Stimulated activated effector memory CD8-positive, alpha-beta T cell treated with anti-CD3 and anti-CD28 coated beads, Interleukin-12 subunit alpha, Interleukin-12 subunit beta, amount 100 ng/mL, for 72 hours (primary cell): ENCODE measurements around the gene KRTAP5-8.
"Not testable (repeated sequence)": the region's sequence is repeated elsewhere in the genome, so short reads cannot be mapped to it uniquely, and the experiment has no call there.

Source experiments
- ATAC-seq: fragments of 150-1000 bp; cut with Tn5 transposase; 2 replicates; pipeline ENCODE4 v1.10.0; 2021
- DNase-seq, 2 donors: peaks; one replicate each; pipeline ENCODE4 v3.0.0; 2021 to 2022; ENCODE audit warnings: low spot score in 2 of 2
- H3K27ac Mint-ChIP-seq: one replicate; pipeline ENCODE4 v1.8.0; 2022; ENCODE audit warnings: mild to moderate bottlenecking, mixed read lengths
- H3K36me3 Mint-ChIP-seq: one replicate; pipeline ENCODE4 v1.8.0; 2022; ENCODE audit warnings: mild to moderate bottlenecking, mixed read lengths
- H3K4me1 Mint-ChIP-seq: one replicate; pipeline ENCODE4 v1.8.0; 2022; ENCODE audit warnings: mixed read lengths
- H3K4me3 Mint-ChIP-seq: one replicate; pipeline ENCODE4 v1.8.0; 2022; ENCODE audit warnings: mild to moderate bottlenecking, mixed read lengths
- H3K9me3 Mint-ChIP-seq: one replicate; pipeline ENCODE4 v1.8.0; 2022; ENCODE audit warnings: mixed read lengths

Gene KRTAP5-8

DNA sequence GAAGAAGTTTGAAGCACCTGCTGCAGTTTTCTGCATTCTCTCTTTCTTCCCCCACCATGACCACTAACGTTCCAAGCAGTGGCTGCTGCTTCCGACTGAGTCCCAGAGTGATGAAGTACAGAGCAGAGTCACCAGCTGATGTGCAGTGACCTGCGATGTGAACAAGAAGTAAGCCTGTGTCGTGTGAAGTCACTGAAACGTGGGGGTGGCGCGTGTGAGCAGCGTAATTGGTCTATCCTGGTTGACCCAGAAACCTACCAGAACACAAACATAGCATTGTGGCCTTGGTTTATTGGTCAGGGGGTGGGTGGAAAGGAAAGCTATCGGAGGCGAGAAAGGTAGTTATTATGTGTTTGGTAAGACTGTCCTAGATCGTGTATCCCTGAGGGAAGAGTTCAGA lies 7.2 kb upstream of the KRTAP5-8 start:
- Mint-ChIP-seq H3K36me3 (no peaks in the 10 kb centered on the region), H3K4me3 (no peak overlapping the region), H3K9me3 (no peaks in the 10 kb centered on the region), H3K4me1 (no peaks in the 10 kb centered on the region), H3K27ac (no peak overlapping the region)
- no peak for DNase-seq
- ATAC-seq, result peak; percentile 57

DNA sequence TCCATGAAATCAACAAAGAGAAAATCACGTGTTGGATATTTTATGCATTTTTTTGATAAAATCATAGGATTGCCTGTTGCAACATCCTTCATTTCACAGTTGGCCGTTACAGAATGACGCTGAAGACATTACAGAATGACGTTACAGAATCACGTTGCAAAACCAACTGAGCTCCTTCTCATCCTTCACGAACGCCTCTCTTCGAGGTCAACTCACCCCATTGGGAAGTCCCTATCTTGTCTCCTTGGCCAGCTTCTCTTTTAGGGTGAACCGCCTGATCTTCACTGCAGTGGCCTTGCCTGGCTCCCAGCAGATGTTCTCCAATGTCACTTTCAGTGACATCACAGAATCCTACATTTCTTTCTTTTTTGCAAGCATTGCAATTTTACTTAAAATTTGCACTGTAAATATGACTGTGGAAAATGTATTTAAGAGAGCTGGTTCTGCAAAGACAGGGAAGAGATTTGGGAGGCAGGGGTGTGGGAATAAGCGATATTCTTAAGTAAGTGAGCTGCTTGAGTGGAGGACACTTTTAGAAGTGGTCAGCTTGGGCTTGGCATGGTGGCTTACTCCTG lies 5.7 kb upstream of the KRTAP5-8 start:
- Mint-ChIP-seq H3K4me3 (no peak overlapping the region), H3K27ac (no peak overlapping the region), H3K9me3 (no peaks in the 10 kb centered on the region), H3K4me1 (no peaks in the 10 kb centered on the region), H3K36me3 (no peaks in the 10 kb centered on the region)
- DNase-seq (no peak), ATAC-seq (no peak)

GRCh38 chr11:71534711-71535608 lies 2.9 kb upstream of the KRTAP5-8 start:
- not testable (repeated sequence) for H3K4me3 Mint-ChIP-seq, ATAC-seq, H3K36me3 Mint-ChIP-seq, H3K27ac Mint-ChIP-seq, H3K4me1 Mint-ChIP-seq, DNase-seq, H3K9me3 Mint-ChIP-seq

DNA sequence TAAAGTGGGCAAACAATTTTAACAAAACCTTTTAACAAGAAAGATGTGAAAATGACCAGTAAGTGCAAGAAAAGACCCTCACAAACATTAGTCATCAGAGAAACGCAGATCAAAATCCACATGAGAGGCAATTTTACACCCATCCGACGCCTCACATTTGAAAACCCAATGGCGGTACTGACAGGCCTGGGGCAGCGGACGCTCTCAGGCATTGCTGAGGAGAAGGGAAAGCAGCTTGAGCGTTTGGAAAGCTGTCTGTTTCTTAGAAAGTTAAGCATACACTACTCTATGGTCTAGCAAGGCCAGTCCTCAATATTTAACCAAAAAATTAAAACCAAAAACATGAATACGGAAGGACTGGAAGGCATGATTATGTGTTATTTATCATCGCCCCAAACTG lies 2.0 kb upstream of the KRTAP5-8 start:
- H3K9me3 Mint-ChIP-seq, result no peaks in the 10 kb centered on the region
- no peak overlapping the region for H3K27ac Mint-ChIP-seq
- DNase-seq (no peak), ATAC-seq (no peak)
- no peak overlapping the region for H3K4me3 Mint-ChIP-seq
- no peaks in the 10 kb centered on the region for H3K4me1 Mint-ChIP-seq
- no peaks in the 10 kb centered on the region for H3K36me3 Mint-ChIP-seq

- ATAC-seq, result no peak
- no peak overlapping the region for H3K27ac Mint-ChIP-seq
- no peaks in the 10 kb centered on the region for H3K36me3 Mint-ChIP-seq
- H3K4me1 Mint-ChIP-seq, result no peaks in the 10 kb centered on the region
- DNase-seq, result no peak
- H3K4me3 Mint-ChIP-seq, result no peak overlapping the region
- no peaks in the 10 kb centered on the region for H3K9me3 Mint-ChIP-seq
Measured at GRCh38 chr11:71537537-71537936, 288 bp upstream of the KRTAP5-8 start.

DNA sequence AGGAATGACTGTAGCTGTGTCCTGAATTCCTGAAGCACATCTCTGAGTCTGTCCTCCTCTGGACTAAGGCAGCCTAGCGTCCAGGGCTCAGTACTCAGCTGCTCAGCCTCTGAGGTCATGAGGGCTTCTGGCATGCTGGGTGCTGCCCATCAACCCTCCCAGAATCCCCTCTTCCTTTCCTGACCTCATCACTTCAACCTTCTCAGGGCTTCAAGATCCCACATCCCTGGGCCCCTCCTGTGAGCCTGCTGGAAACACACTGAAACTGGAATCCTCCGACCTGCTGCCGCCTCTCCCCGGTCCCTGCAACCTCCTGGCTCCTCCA lies 803 bp downstream of the KRTAP5-8 start:
- Mint-ChIP-seq H3K4me3 (no peak overlapping the region), H3K4me1 (peaks cover 9% of the 10 kb centered on the region), H3K36me3 (no peaks in the 10 kb centered on the region), H3K27ac (no peak overlapping the region), H3K9me3 (no peaks in the 10 kb centered on the region)
- DNase-seq, result no peak
- ATAC-seq, result no peak

GRCh38 chr11:71539017-71539416 lies 1.2 kb downstream of the KRTAP5-8 start:
- peaks cover 11% of the 10 kb centered on the region for H3K4me1 Mint-ChIP-seq
- no peaks in the 10 kb centered on the region for H3K9me3 Mint-ChIP-seq
- no peak overlapping the region for H3K27ac Mint-ChIP-seq
- ATAC-seq (no peak), DNase-seq (no peak)
- no peaks in the 10 kb centered on the region for H3K36me3 Mint-ChIP-seq
- no peak overlapping the region for H3K4me3 Mint-ChIP-seq

DNA sequence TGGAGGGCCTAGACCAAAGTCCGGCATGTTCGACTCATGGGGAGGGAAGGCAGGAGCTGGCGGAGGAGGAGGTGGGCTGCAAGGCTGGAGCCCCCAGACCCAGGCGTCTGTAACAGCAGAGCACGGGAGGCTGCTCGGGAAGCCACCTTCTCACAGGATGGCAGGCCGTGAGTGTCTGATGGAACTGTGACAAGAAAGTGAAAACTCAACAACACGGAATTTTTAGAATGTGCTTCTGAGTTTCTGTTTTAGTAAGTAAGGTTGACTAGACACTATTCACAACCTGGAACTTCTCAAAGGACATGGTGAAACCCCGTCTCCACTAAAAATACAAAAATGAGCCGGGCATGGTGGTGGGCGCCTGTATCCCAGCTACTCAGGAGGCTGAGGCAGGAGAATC lies 2.1 kb downstream of the KRTAP5-8 start:
- not testable (repeated sequence) for H3K4me3 Mint-ChIP-seq, H3K36me3 Mint-ChIP-seq, DNase-seq, ATAC-seq, H3K27ac Mint-ChIP-seq, H3K9me3 Mint-ChIP-seq
- peaks cover 11% of the 10 kb centered on the region for H3K4me1 Mint-ChIP-seq

- H3K4me1 Mint-ChIP-seq, result peaks cover 11% of the 10 kb centered on the region
- not testable (repeated sequence) for H3K36me3 Mint-ChIP-seq, DNase-seq, H3K4me3 Mint-ChIP-seq, H3K27ac Mint-ChIP-seq, H3K9me3 Mint-ChIP-seq
- peak; percentile 50 for ATAC-seq
Measured at GRCh38 chr11:71540521-71541304, 2.9 kb downstream of the KRTAP5-8 start.

DNA sequence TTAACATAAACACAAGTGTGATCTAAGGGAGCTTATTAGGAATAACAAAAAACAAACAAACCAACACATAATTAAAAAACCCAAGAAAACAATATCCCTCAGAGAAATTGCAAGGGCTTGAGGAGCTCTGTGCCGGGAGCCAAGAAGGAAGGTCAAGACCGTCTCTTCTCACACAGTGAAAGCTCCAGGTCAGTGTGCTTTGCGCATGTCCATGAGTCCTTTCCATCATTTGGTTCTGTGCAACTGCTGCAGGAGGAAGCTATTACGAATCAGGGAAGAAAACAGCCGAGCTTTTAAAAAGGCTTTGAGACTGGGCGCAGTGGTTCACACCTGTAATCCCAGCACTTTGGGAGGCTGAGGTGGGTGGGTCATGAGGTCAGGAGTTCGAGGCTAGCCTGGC lies 4.6 kb downstream of the KRTAP5-8 start:
- Mint-ChIP-seq H3K36me3 (no peaks in the 10 kb centered on the region), H3K9me3 (no peaks in the 10 kb centered on the region), H3K4me1 (peaks cover 11% of the 10 kb centered on the region), H3K27ac (no peak overlapping the region), H3K4me3 (no peak overlapping the region)
- DNase-seq (no peak), ATAC-seq (no peak)

DNA sequence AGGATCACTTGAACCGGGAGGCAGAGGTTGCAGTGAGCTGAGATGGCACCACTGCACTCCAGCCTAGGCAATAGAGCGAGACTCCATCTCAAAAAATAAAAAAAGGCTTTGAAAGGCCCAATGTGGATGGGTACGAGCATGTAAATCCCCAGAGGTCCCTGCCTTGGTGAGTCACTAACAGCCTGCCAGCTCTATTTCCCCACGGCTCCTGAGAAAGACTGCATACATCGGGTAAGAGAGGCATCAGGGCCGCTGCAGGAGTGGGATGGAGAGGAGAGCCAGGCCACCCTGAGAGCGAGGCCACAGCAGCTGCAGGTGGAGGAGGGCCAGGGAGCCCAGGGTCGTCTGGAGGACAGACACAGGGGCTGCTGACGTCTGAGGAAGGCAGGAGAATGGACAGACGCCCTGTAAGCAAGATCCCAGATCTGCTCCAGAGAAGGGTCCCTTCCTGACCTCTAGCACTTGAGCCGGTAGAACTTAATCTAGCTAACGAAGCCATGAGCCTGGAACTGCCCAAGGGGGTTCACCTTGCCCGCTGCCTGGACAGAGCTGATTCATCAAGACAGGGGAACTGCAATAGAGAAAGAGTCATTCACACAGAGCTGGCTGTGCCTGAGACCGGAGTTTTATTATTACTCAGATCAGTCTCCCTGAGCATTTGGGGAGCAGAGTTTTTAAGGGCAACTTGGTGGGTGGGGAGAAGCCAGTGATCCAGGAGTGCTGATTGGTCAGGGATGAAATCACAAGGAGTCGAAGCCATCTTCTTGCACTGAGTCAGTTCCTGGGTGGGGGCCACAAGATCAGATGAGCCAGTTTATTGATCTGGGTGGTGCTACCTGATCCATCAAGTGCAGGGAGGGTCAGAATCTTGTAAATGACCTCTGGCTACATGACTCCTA lies 5.3 kb downstream of the KRTAP5-8 start:
- peak; percentile 76 for ATAC-seq
- peaks cover 11% of the 10 kb centered on the region for H3K4me1 Mint-ChIP-seq
- no peak overlapping the region for H3K27ac Mint-ChIP-seq
- H3K9me3 Mint-ChIP-seq, result no peaks in the 10 kb centered on the region
- H3K36me3 Mint-ChIP-seq, result no peaks in the 10 kb centered on the region
- H3K4me3 Mint-ChIP-seq, result no peak overlapping the region
- no peak for DNase-seq

DNA sequence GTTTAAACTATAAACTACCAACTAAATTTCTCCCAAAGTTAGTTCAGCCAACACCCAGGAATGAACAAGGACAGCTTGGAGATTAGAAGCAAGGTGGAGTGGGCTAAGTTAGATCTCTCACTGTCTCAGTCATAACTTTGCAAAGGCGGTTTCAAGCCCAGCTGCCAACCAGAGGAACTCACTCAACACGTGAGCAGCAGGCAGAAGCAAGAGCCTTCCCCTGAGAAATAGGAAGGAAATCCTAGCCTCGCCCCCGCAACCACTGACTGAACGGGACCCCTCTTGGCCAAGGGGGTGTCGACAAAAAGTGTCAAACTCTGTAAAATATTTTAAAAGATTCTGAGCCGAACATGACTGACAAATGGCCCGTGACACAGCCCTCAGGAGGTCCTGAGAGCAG lies 6.0 kb downstream of the KRTAP5-8 start:
- Mint-ChIP-seq H3K9me3 (no peaks in the 10 kb centered on the region), H3K4me1 (peaks cover 11% of the 10 kb centered on the region), H3K36me3 (no peaks in the 10 kb centered on the region), H3K4me3 (no peak overlapping the region), H3K27ac (no peak overlapping the region)
- ATAC-seq (no peak), DNase-seq (no peak)

DNA sequence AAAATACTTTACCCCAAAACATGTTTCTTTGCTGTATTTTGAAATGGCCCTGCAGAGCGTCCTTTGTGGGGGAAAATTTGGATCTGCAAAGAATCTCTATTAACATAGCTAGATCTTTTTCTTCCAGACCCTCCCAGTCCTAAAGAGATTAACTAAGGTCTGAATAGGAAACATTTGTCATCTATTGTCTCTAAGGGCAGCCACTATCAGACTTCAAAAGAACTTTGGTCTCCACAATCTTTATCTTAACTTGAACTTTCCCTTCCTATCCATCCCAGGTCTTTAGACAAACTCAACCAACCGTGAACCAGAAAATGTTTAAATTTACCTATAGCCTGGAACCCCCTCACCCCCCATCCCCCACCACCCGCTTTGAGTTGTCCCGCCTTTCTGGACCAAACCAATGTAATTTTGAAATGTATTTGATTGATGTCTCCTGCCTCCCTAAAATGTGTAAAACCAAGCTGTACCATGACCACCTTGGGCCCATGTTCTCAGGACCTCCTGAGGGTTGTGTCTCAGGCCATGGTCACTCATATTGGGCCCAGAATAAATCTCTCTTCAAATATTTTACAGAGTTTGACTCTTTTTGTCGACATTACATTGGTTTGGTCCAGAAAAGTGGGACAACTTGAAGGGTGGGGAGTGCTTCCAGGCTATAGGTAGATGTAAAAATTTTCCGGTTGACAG lies 6.8 kb downstream of the KRTAP5-8 start:
- ATAC-seq (no peak), DNase-seq (no peak)
- no peaks in the 10 kb centered on the region for H3K9me3 Mint-ChIP-seq
- H3K27ac Mint-ChIP-seq, result no peak overlapping the region
- H3K4me3 Mint-ChIP-seq, result no peak overlapping the region
- no peaks in the 10 kb centered on the region for H3K36me3 Mint-ChIP-seq
- peaks cover 11% of the 10 kb centered on the region for H3K4me1 Mint-ChIP-seq

DNA sequence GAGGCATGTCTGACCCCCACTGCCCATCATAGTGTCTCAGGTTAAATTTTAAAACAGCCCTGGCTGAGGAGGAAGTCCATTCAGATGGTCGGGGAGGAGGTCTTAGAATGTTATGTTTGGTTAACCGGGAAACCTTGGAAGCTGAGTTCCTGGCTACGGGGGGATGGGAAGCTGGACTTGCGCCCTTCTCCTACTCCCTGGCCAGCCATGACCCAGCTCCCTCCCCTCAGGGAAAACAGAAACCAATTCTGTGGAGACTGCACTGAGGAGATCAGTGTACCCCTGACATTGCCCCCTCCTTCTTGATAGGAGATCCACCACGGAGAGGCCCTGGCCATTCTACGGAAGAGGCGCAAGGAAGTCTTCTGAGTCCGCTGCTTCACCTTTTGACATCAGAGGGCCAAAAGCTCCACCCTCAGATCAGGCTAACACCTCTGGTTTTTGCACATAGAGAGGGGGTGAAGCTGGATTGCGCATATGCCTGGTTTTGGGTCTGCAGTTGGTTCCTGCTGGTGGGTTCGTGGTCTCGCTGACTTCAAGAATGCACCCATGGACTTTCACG lies 7.7 kb downstream of the KRTAP5-8 start:
- H3K27ac Mint-ChIP-seq, result no peak overlapping the region
- DNase-seq (no peak), ATAC-seq (no peak)
- no peaks in the 10 kb centered on the region for H3K36me3 Mint-ChIP-seq
- peaks cover 11% of the 10 kb centered on the region for H3K4me1 Mint-ChIP-seq
- no peak overlapping the region for H3K4me3 Mint-ChIP-seq
- no peaks in the 10 kb centered on the region for H3K9me3 Mint-ChIP-seq
